Uterus (tissue), 4 donors: Measurements from ENCODE around the gene SNAP29. TPM values are rescaled to one million over a fixed set of nuclear protein-coding genes. Genes with fewer than 3 reads are reported as not detected.
A peak's percentile ranks its signal among the peaks of the same experiment; 100 is the strongest.

ENCODE experiments used
- DNase-seq, 2 donors: peaks; one replicate each; pipeline ENCODE4 v3.0.0-alpha.2; 2019 to 2020
- H3K27ac ChIP-seq, 2 donors: fragments of 200-600 bp; sonication (generic); 1 replicate in 1 of 2; 2 replicates in 1 of 2; pipeline ENCODE4 v1.5.1; 2016 to 2018
- H3K27me3 ChIP-seq, 2 donors: fragments of 200-600 bp; sonication (generic); one replicate each; pipeline ENCODE4 v1.5.1; 2018 to 2019; ENCODE audit warnings: control low read depth in 1 of 2
- H3K36me3 ChIP-seq, 2 donors: fragments of 200-600 bp; sonication (generic); one replicate each; pipeline ENCODE4 v1.5.1; 2019; ENCODE audit warnings: control low read depth in 1 of 2
- H3K4me1 ChIP-seq, 2 donors: fragments of 200-600 bp; sonication (generic); one replicate each; pipeline ENCODE4 v1.5.1; 2018 to 2019; ENCODE audit warnings: control low read depth in 1 of 2
- H3K4me3 ChIP-seq, 2 donors: fragments of 200-600 bp; sonication (generic); 1 replicate in 1 of 2; 2 replicates in 1 of 2; pipeline ENCODE4 v1.5.1; 2018 to 2019; ENCODE audit warnings: mild to moderate bottlenecking in 1 of 2
- H3K9me3 ChIP-seq, 2 donors: fragments of 200-600 bp; sonication (generic); one replicate each; pipeline ENCODE4 v1.5.1; 2019; ENCODE audit warnings: control low read depth in 1 of 2
- POLR2A ChIP-seq, 2 donors: fragments of 450-650 bp; IDR thresholded peaks; one replicate each; pipeline ENCODE4 v1.6.1; 2016; ENCODE audit warnings: antibody characterized with exemption in 2 of 2, mild to moderate bottlenecking in 1 of 2, moderate library complexity in 1 of 2
- intact Hi-C: fragments of 100-400 bp; cut with DNase I; formaldehyde crosslinking; loops from one replicate; pipeline ENCODE4 v1.15.1; 2023; ENCODE audit warnings: low total_unique reads
- total RNA-seq, 4 donors: library from RNA; depleted of rRNA in 3 of 4; stranded (reverse); fragments of >200 nt in 3 of 4; gene quantifications; one replicate each; pipeline versions ENCODE4 v1.1.0 to v1.2.4, GENCODE V29; 2014 to 2023
- TF ChIP-seq, protein P1 (sequence below), 4 experiments: fragments of 200-600 bp in 2 of 4; fragments of 450-650 bp in 2 of 4; sonication (generic) in 2 of 4; IDR thresholded peaks; one replicate each; pipeline ENCODE4 v1.5.1; 2016 to 2019; ENCODE audit warnings: antibody characterized with exemption in 4 of 4, mild to moderate bottlenecking in 2 of 4, moderate library complexity in 1 of 4
- donor health status: DM: yes; HTN: yes; CAD: no.

The SNAP29 gene
- total RNA-seq = 10 to 100 TPM in 3 of 4 donors, 1 to 10 TPM in 1; 5.3 to 33.5 (median 13.1) TPM

DNA sequence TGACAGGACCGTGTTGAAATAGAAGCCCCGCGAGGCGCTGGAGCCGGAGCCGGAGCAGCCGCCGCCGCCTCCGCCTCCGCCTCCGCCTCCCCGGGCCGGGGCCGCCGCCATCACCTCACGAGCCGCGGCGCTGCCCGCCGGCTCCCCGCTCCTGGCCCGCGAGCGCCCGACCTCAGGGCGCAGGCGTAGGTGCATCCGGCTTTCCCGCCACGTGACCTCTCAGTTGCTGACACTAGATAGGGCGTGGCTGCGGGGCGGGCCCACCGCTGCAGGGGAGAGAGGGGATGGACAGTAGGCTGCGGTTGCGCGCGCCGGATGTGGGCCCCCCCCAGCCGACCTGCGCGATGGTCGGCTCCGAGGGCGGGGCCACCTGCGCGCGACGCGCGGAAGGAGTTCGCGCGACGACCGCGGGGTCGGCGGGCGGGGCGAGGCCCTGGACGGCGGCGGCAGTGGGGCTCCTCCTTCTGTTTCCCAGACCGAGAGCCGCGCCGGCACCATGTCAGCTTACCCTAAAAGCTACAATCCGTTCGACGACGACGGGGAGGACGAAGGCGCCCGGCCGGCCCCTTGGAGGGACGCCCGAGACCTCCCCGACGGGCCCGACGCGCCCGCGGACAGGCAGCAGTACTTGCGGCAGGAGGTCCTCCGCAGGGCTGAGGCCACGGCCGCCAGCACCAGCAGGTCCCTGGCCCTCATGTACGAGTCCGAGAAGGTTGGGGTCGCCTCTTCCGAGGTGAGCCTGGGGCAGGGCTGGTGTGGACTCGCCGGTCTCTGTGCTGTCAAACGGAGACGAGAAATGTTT lies at the start of gene SNAP29, which contains the start of gene PI4KA:
Gene SNAP29 (plus strand): TSS at position 393 of the 802 bp plus-strand sequence. CDS start 104 bp downstream, at position 497.
Gene PI4KA (minus strand): TSS at position 197 of the 802 bp plus-strand sequence. CDS start 86 bp downstream, at position 111.
- Histone ChIP-seq H3K27me3 (no peaks in the 10 kb centered on the region), H3K9me3 (no peaks in the 10 kb centered on the region), H3K4me1 (peaks cover 0 to 12% of the 10 kb centered on the region in 2 donors), H3K36me3 (no peaks in the 10 kb centered on the region), H3K27ac (peak within 1 kb of the TSS; percentile 90 to 92), H3K4me3 (peak within 1 kb of the TSS; percentile 71 to 78)
- TF ChIP-seq POLR2A (IDR thresholded peaks at IDR 0.05) = peak; percentile 83 to 95
- TF ChIP-seq, protein P1, sequence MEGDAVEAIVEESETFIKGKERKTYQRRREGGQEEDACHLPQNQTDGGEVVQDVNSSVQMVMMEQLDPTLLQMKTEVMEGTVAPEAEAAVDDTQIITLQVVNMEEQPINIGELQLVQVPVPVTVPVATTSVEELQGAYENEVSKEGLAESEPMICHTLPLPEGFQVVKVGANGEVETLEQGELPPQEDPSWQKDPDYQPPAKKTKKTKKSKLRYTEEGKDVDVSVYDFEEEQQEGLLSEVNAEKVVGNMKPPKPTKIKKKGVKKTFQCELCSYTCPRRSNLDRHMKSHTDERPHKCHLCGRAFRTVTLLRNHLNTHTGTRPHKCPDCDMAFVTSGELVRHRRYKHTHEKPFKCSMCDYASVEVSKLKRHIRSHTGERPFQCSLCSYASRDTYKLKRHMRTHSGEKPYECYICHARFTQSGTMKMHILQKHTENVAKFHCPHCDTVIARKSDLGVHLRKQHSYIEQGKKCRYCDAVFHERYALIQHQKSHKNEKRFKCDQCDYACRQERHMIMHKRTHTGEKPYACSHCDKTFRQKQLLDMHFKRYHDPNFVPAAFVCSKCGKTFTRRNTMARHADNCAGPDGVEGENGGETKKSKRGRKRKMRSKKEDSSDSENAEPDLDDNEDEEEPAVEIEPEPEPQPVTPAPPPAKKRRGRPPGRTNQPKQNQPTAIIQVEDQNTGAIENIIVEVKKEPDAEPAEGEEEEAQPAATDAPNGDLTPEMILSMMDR (IDR thresholded peaks at IDR 0.05) = peak in 3 of 4 experiments; percentile 27 to 66 (median 46)
- DNase-seq = peak; percentile 98 to 99
- intact Hi-C loops = no loop called here

DNA sequence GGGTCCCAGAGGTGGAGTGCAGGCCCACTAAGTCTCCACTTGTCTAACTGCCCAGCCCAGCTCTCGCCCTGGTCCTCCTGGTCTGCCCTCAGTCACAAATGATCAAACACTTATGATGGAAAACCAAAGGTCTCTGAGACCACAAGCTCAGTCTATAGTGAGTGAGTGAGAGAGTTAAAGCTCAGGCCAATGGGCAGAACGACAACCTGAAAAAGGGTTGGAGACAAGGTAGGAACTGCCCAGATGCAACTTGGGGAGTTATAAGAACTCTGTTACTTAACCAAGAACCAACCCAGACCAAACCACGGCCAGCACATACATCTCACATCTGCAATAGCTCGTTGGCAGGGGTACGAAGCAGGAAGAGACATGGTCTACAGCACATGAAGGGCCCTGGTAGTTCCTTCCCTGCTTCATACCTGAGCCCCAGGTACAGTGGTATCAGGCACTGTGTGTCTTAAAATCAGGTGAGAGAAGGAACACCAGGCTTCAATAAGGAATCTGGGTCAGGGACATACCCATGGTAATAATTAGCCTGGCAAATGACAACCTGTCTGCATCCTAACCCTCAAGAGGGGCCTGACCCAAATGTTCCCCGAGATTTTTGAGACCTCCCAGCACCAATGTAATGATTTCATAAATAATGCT lies 49.1 kb upstream of the SNAP29 start:
- no peak for TF ChIP-seq POLR2A (IDR thresholded peaks at IDR 0.05)
- TF ChIP-seq, protein P1 (IDR thresholded peaks at IDR 0.05) = no peak
- no peaks in the 10 kb centered on the region for H3K9me3 ChIP-seq
- no peaks in the 10 kb centered on the region for H3K36me3 ChIP-seq
- H3K27ac ChIP-seq = no peak overlapping the region
- intact Hi-C loops = no loop called here
- H3K4me3 ChIP-seq = no peak overlapping the region
- no peaks in the 10 kb centered on the region for H3K27me3 ChIP-seq
- H3K4me1 ChIP-seq = no peaks in the 10 kb centered on the region
- DNase-seq = no peak

DNA sequence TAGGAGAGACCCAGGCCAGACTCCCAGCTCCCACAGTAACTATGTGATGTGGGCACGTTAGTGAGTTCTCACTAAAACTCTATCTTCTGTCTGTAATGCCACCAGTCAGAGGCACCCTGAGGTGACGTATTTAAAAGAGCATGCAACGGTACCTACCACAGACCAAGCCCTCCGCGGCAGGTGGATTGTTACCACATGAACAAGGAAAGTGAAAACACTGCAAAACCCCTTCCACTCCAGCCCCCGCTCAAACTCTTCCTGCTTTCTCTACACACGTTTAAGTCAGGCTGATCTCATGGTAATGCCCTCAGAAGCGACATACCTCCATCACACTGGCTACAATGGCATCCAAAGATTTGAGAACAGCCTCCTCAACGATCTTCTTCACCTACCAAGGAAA lies 48.2 kb upstream of the SNAP29 start:
- H3K36me3 ChIP-seq = no peaks in the 10 kb centered on the region
- TF ChIP-seq, protein P1 (IDR thresholded peaks at IDR 0.05) = no peak

GRCh38 chr22:20811171-20811570 lies 47.6 kb upstream of the SNAP29 start:
- Histone ChIP-seq H3K4me1 (no peaks in the 10 kb centered on the region), H3K27ac (no peak overlapping the region), H3K4me3 (no peak overlapping the region), H3K9me3 (no peaks in the 10 kb centered on the region), H3K27me3 (no peaks in the 10 kb centered on the region), H3K36me3 (no peaks in the 10 kb centered on the region)
- no peak for TF ChIP-seq POLR2A (IDR thresholded peaks at IDR 0.05)
- TF ChIP-seq, protein P1 (IDR thresholded peaks at IDR 0.05) = no peak
- intact Hi-C loops = no loop called here
- no peak for DNase-seq

More for the DNA sequence above, 48.2 kb upstream of the SNAP29 start:
- Histone ChIP-seq H3K4me1 (no peaks in the 10 kb centered on the region), H3K9me3 (no peaks in the 10 kb centered on the region), H3K27me3 (no peaks in the 10 kb centered on the region), H3K27ac (no peak overlapping the region), H3K4me3 (no peak overlapping the region)
- intact Hi-C loops = no loop called here
- DNase-seq = no peak
